Left ventricle myocardium inferior (tissue), 1 donor: Measurements from ENCODE around the gene UTY. TPM values are rescaled to one million over a fixed set of nuclear protein-coding genes. Genes with fewer than 3 reads are reported as not detected.

Source experiments
- DNase-seq: peaks from one replicate; pipeline ENCODE4 v3.0.0-alpha.2; 2020
- H3K27ac ChIP-seq: fragments of 200-600 bp; replicated peaks from 2 replicates; pipeline ENCODE4 v1.8.0; 2021
- H3K27me3 ChIP-seq: fragments of 200-600 bp; 2 replicates; pipeline ENCODE4 v1.8.0; 2021; ENCODE audit warnings: low read depth
- H3K36me3 ChIP-seq: fragments of 200-600 bp; 2 replicates; pipeline ENCODE4 v1.8.0; 2021
- H3K4me1 ChIP-seq: fragments of 200-600 bp; 2 replicates; pipeline ENCODE4 v1.8.0; 2021
- H3K4me3 ChIP-seq: fragments of 200-600 bp; 2 replicates; pipeline ENCODE4 v1.8.0; 2021; ENCODE audit warnings: mild to moderate bottlenecking, moderate library complexity
- H3K9me3 ChIP-seq: fragments of 200-600 bp; replicated peaks from 2 replicates; pipeline ENCODE4 v1.8.0; 2021
- intact Hi-C: fragments of 100-400 bp; cut with micrococcal nuclease; formaldehyde crosslinking; loops from one replicate; pipeline ENCODE4 v1.11.0; 2022
- long read RNA-seq: library from polyadenylated mRNA; unstranded; transcript quantifications from one replicate; pipeline ENCODE4 v2.0.0, GENCODE V29; 2021
- total RNA-seq: library from RNA; stranded (reverse); fragmentation: NEBNext Ultra II Directional; extraction: Animal tissue kit (Norgen Biotek cat#: 25700); gene quantifications from one replicate; pipeline ENCODE4 v1.2.1, GENCODE V29; 2021
- TF ChIP-seq, protein P1 (sequence below): fragments of 200-600 bp; IDR thresholded peaks from 2 replicates; pipeline ENCODE4 v1.8.0; 2021; ENCODE audit warnings: antibody characterized with exemption, mild to moderate bottlenecking, borderline replicate concordance
- donor health status: DM: no; HTN: yes; CAD: no; lungs with severe emphysema.

Gene UTY
- total RNA-seq: 10.4 TPM
- long read RNA-seq, full-length matches to known transcripts: 3 of 14 reads
- long read RNA-seq, partial matches to known transcripts: 1 of 14 reads
- long read RNA-seq, other reads (novel, unspliced or antisense): 10 of 14 reads

DNA sequence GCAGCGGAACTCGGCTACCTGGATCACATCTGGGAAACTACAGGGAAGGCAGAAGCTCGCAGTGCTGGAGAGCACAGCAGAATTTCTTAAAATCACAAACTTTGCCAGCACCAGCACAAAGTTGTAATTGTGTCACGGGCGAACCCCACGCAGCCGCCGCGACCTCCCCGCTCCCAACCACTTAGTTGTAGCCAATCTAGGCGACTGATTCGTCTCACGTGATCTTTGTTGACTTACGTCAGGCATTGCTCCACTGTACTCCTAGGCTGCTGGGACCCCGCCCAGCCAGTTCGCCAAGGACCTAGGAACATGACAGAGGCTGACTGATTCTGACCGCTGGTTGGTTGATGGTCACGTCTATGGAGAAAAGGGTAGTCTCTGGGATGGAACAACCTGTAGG, at the start of gene UTY:
TSS of gene UTY (minus strand) at position 206 of the 400 bp plus-strand sequence. CDS start 368 bp downstream, outside the sequence.
- no peaks in the 10 kb centered on the region for H3K27me3 ChIP-seq
- peaks cover 26% of the 10 kb centered on the region for H3K4me1 ChIP-seq
- H3K36me3 ChIP-seq: peaks cover 2% of the 10 kb centered on the region
- no peaks in the 10 kb centered on the region for H3K9me3 ChIP-seq
- peak within 1 kb of the TSS; percentile 96 for H3K27ac ChIP-seq
- TF ChIP-seq, protein P1, sequence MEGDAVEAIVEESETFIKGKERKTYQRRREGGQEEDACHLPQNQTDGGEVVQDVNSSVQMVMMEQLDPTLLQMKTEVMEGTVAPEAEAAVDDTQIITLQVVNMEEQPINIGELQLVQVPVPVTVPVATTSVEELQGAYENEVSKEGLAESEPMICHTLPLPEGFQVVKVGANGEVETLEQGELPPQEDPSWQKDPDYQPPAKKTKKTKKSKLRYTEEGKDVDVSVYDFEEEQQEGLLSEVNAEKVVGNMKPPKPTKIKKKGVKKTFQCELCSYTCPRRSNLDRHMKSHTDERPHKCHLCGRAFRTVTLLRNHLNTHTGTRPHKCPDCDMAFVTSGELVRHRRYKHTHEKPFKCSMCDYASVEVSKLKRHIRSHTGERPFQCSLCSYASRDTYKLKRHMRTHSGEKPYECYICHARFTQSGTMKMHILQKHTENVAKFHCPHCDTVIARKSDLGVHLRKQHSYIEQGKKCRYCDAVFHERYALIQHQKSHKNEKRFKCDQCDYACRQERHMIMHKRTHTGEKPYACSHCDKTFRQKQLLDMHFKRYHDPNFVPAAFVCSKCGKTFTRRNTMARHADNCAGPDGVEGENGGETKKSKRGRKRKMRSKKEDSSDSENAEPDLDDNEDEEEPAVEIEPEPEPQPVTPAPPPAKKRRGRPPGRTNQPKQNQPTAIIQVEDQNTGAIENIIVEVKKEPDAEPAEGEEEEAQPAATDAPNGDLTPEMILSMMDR: no peak
- H3K4me3 ChIP-seq: peak within 1 kb of the TSS; percentile 79
- DNase-seq: peak; percentile 82
- intact Hi-C loops: no loop called here

DNA sequence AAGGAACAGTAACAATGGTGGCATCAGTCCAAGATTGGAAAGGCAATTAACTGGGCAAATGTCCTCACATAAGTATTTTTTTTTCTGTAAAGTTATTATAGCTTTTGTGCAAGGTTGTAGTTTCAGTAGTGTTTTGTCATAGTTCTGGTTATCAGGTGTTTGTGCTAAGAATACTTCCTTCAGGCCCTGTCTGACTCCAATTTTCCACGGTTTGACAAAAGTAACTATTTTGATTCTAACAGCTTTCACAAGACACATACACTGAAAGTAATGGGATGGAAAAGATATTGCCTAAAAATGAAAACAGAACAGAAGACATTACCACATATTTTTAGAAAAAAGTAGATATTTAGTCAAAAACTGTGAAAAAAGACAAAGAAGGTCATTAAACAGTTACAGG, 40.6 kb upstream of the UTY start:
- Histone ChIP-seq H3K4me3 (no peak overlapping the region), H3K4me1 (no peaks in the 10 kb centered on the region), H3K27ac (no peak overlapping the region), H3K36me3 (no peaks in the 10 kb centered on the region), H3K27me3 (no peaks in the 10 kb centered on the region), H3K9me3 (peaks cover 4% of the 10 kb centered on the region)
- TF ChIP-seq, protein P1: no peak
- DNase-seq: no peak
- intact Hi-C loops: no loop called here

DNA sequence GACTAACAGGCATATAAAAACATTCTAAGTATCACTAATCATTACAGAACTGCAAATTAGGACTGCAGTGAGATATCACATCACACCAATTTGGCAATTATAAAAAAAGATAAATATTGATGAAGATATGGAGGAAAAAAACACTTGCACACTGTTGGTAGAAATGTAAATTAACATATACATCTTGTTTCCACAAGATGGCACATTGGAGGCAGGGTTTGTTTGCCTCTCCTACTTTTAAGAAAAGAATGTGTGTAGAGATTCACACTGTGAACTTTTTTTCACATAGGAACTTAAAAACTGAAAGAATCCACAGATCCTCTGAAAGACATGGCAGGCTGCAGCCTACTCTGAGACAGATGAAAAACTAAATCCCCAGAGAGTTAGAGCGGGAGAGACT, 21.4 kb upstream of the UTY start:
- Histone ChIP-seq H3K27me3 (no peaks in the 10 kb centered on the region), H3K36me3 (no peaks in the 10 kb centered on the region), H3K27ac (no peak overlapping the region), H3K4me3 (no peak overlapping the region), H3K4me1 (no peaks in the 10 kb centered on the region), H3K9me3 (no peaks in the 10 kb centered on the region)
- TF ChIP-seq, protein P1: no peak
- intact Hi-C loops: no loop called here
- DNase-seq: no peak

DNA sequence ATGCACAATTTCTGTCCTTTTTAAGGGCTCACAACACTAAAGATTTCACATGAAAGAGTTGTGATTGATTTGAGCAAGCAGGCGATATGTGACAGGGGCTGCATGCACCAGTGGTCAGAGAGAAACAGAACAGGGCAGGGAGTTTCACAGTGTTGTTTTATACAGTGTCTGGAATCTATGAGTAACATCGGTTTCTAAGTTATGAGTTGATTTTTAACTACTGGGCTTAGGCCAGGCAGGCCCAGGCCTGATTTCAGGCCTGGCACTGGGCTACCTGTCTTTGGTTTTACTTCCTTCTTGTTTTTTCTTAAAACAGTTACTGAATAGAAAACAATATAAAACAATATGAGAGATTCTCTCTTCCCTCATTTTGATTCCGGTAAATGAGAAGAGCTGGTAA, 13.9 kb upstream of the UTY start:
- TF ChIP-seq, protein P1: no peak
- Histone ChIP-seq H3K9me3 (no peaks in the 10 kb centered on the region), H3K4me1 (no peaks in the 10 kb centered on the region), H3K27ac (no peak overlapping the region), H3K4me3 (no peak overlapping the region), H3K27me3 (no peaks in the 10 kb centered on the region), H3K36me3 (no peaks in the 10 kb centered on the region)
- intact Hi-C loops: no loop called here
- no peak for DNase-seq

DNA sequence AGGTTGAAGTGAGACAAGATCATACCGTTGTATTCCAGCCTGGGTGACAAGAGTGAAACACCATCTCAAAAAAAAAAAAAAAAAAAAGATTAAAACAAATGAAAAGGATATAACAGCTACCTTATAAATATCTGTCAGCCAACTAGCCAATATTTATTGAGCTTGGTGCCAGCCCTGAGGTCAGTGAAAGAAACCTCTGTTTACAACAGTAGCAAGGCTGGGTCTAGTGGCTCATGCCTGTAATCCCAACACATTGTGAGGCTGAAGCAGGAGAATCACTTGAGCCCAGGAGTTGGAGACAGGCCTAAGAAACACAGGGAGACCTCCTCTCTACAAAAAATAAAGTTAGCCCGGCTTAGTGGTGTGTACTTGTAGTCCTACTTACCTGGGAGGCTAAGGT, 12.6 kb upstream of the UTY start:
- no peak for DNase-seq
- TF ChIP-seq, protein P1: no peak
- intact Hi-C loops: no loop called here
- H3K4me1 ChIP-seq: no peaks in the 10 kb centered on the region
- H3K9me3 ChIP-seq: no peaks in the 10 kb centered on the region
- no peak overlapping the region for H3K4me3 ChIP-seq
- no peaks in the 10 kb centered on the region for H3K27me3 ChIP-seq
- no peak overlapping the region for H3K27ac ChIP-seq
- no peaks in the 10 kb centered on the region for H3K36me3 ChIP-seq
